Effector memory CD4-positive, alpha-beta T cell (primary cell): ENCODE measurements around the gene CD96.
A peak's percentile ranks its signal among the peaks of the same experiment; 100 is the strongest.

Experiments
- DNase-seq, 3 donors: peaks; one replicate each; pipeline ENCODE4 v3.0.0-alpha.2; 2020
- H3K27ac ChIP-seq: 2 replicates; pipeline ENCODE4 v1.7.0; 2013; ENCODE audit warnings: mild to moderate bottlenecking, low read length, moderate library complexity; ENCODE audit not compliant: insufficient read depth, poor library complexity, severe bottlenecking
- H3K27me3 ChIP-seq: replicated peaks from 2 replicates; pipeline ENCODE4 v1.7.0; 2013; ENCODE audit warnings: mild to moderate bottlenecking, low read length; ENCODE audit not compliant: insufficient read depth, control insufficient read depth, poor library complexity, severe bottlenecking
- H3K36me3 ChIP-seq: 2 replicates; pipeline ENCODE4 v1.7.0; 2013; ENCODE audit warnings: mild to moderate bottlenecking, low read length, moderate library complexity; ENCODE audit not compliant: control insufficient read depth, insufficient read depth
- H3K4me1 ChIP-seq: 2 replicates; pipeline ENCODE4 v1.7.0; 2013; ENCODE audit warnings: low read length, mild to moderate bottlenecking; ENCODE audit not compliant: control insufficient read depth, insufficient read depth, poor library complexity, severe bottlenecking
- H3K4me3 ChIP-seq: 2 replicates; pipeline ENCODE4 v1.7.0; 2013; ENCODE audit warnings: low read length, low read depth, mild to moderate bottlenecking; ENCODE audit not compliant: insufficient read depth, poor library complexity, severe bottlenecking
- H3K9me3 ChIP-seq: 2 replicates; pipeline ENCODE4 v1.7.0; 2013; ENCODE audit warnings: mild to moderate bottlenecking, low read length, moderate library complexity; ENCODE audit not compliant: control insufficient read depth

The CD96 gene

GRCh38 chr3:111604119-111604518 lies 62.1 kb downstream of the CD96 start:
- Histone ChIP-seq H3K4me3 (no peak overlapping the region), H3K9me3 (no peaks in the 10 kb centered on the region), H3K36me3 (peaks cover 35% of the 10 kb centered on the region), H3K27ac (no peak overlapping the region), H3K4me1 (peaks cover 3% of the 10 kb centered on the region), H3K27me3 (no peaks in the 10 kb centered on the region)
- no peak for DNase-seq

- Histone ChIP-seq H3K4me3 (no peak overlapping the region), H3K27ac (no peak overlapping the region), H3K36me3 (peaks cover 32% of the 10 kb centered on the region), H3K4me1 (peaks cover 8% of the 10 kb centered on the region), H3K27me3 (no peaks in the 10 kb centered on the region), H3K9me3 (no peaks in the 10 kb centered on the region)
- DNase-seq: no peak
Observed at GRCh38 chr3:111605018-111605417, 63.0 kb downstream of the CD96 start.

- Histone ChIP-seq H3K4me3 (no peak overlapping the region), H3K4me1 (peaks cover 10% of the 10 kb centered on the region), H3K36me3 (peaks cover 27% of the 10 kb centered on the region)
Observed at GRCh38 chr3:111605493-111605892, 63.5 kb downstream of the CD96 start.

GRCh38 chr3:111607240-111607920 lies 65.4 kb downstream of the CD96 start:
- Histone ChIP-seq H3K36me3 (peaks cover 20% of the 10 kb centered on the region), H3K27ac (no peak overlapping the region), H3K4me3 (no peak overlapping the region), H3K27me3 (no peaks in the 10 kb centered on the region), H3K4me1 (peaks cover 23% of the 10 kb centered on the region), H3K9me3 (no peaks in the 10 kb centered on the region)
- no peak for DNase-seq

More at GRCh38 chr3:111605493-111605892, 63.5 kb downstream of the CD96 start:
- H3K27me3 ChIP-seq: no peaks in the 10 kb centered on the region
- no peak overlapping the region for H3K27ac ChIP-seq
- no peaks in the 10 kb centered on the region for H3K9me3 ChIP-seq
- no peak for DNase-seq

GRCh38 chr3:111608383-111608782 lies 66.4 kb downstream of the CD96 start:
- H3K27me3 ChIP-seq: no peaks in the 10 kb centered on the region
- H3K27ac ChIP-seq: no peak overlapping the region
- H3K36me3 ChIP-seq: peaks cover 20% of the 10 kb centered on the region
- H3K9me3 ChIP-seq: no peaks in the 10 kb centered on the region
- no peak for DNase-seq
- H3K4me3 ChIP-seq: no peak overlapping the region
- H3K4me1 ChIP-seq: peaks cover 22% of the 10 kb centered on the region

- Histone ChIP-seq H3K27me3 (no peaks in the 10 kb centered on the region), H3K4me1 (peaks cover 22% of the 10 kb centered on the region), H3K36me3 (peaks cover 22% of the 10 kb centered on the region), H3K27ac (peak overlapping the region; percentile 70), H3K9me3 (no peaks in the 10 kb centered on the region), H3K4me3 (no peak overlapping the region)
- DNase-seq: no peak
Observed at GRCh38 chr3:111609700-111610099, 67.7 kb downstream of the CD96 start.

- H3K27ac ChIP-seq: peak overlapping the region; percentile 70
- DNase-seq: peak; percentile 17 to 48 (median 20)
Observed at GRCh38 chr3:111610189-111610588, 68.2 kb downstream of the CD96 start.

GRCh38 chr3:111610612-111611054 lies 68.6 kb downstream of the CD96 start:
- no peaks in the 10 kb centered on the region for H3K27me3 ChIP-seq
- peaks cover 21% of the 10 kb centered on the region for H3K36me3 ChIP-seq
- DNase-seq: peak in 1 of 3 donors; percentile 34
- peaks cover 23% of the 10 kb centered on the region for H3K4me1 ChIP-seq
- H3K4me3 ChIP-seq: peak overlapping the region; percentile 8
- H3K27ac ChIP-seq: peak overlapping the region; percentile 70
- H3K9me3 ChIP-seq: no peaks in the 10 kb centered on the region

More at GRCh38 chr3:111610189-111610588, 68.2 kb downstream of the CD96 start:
- no peaks in the 10 kb centered on the region for H3K9me3 ChIP-seq
- H3K36me3 ChIP-seq: peaks cover 24% of the 10 kb centered on the region
- H3K4me3 ChIP-seq: peak overlapping the region; percentile 8
- peaks cover 22% of the 10 kb centered on the region for H3K4me1 ChIP-seq
- H3K27me3 ChIP-seq: no peaks in the 10 kb centered on the region

- Histone ChIP-seq H3K27ac (no peak overlapping the region), H3K36me3 (peaks cover 6% of the 10 kb centered on the region), H3K4me1 (peaks cover 42% of the 10 kb centered on the region)
Observed at GRCh38 chr3:111613294-111613693, 71.3 kb downstream of the CD96 start.

GRCh38 chr3:111615880-111616279 lies 73.9 kb downstream of the CD96 start:
- Histone ChIP-seq H3K36me3 (peaks cover 7% of the 10 kb centered on the region), H3K4me1 (peaks cover 31% of the 10 kb centered on the region), H3K4me3 (no peak overlapping the region), H3K27me3 (no peaks in the 10 kb centered on the region), H3K9me3 (no peaks in the 10 kb centered on the region), H3K27ac (peak overlapping the region; percentile 66)
- no peak for DNase-seq

More at GRCh38 chr3:111613294-111613693, 71.3 kb downstream of the CD96 start:
- no peak overlapping the region for H3K4me3 ChIP-seq
- no peaks in the 10 kb centered on the region for H3K9me3 ChIP-seq
- DNase-seq: no peak
- no peaks in the 10 kb centered on the region for H3K27me3 ChIP-seq
